HepG2 (cell line): Measurements from ENCODE around the gene THOC6. TPM values are rescaled to one million over a fixed set of nuclear protein-coding genes. Genes with fewer than 3 reads are reported as not detected.
A peak's percentile ranks its signal among the peaks of the same experiment; 100 is the strongest.
"Not testable (repeated sequence)": the region's sequence is repeated elsewhere in the genome, so short reads cannot be mapped to it uniquely, and the experiment has no call there.

Experiments
- ATAC-seq: fragments of 200-7000 bp; cut with Tn5 transposase; 3 replicates; pipeline ENCODE4 v1.9.1; 2020; ENCODE audit warnings: mild to moderate bottlenecking, moderate library complexity
- BruUV-seq: library from RNA; stranded (reverse); fragments of 400-500 nt; replicated peaks from 2 replicates; lab custom pipeline; 2021; lab: Mats Ljungman, UMichigan
- CTCF ChIA-PET: fragments of 300-600 bp; formaldehyde crosslinking; extraction: SDS; loops from one replicate; lab custom pipeline; 2021; ENCODE audit warnings: low total read pairs, inconsistent platforms, low intra/inter-chr PET ratio; lab: Yijun Ruan, JAX
- POLR2A ChIA-PET: fragments of 350-600 bp; sonication (Branson Sonifier 250); formaldehyde crosslinking; loops from one replicate; lab custom pipeline; 2020; ENCODE audit warnings: antibody characterized with exemption, inconsistent platforms; lab: Yijun Ruan, JAX
- DNase-seq: peaks from one replicate; pipeline ENCODE4 v3.0.0-alpha.2; 2015; ENCODE audit warnings: low spot score
- FAIRE-seq: peaks from 3 replicates; lab custom pipeline; 2011; peaks lifted over from hg19 to GRCh38; lab: Jason Lieb, UNC
- H2AFZ ChIP-seq: one replicate; pipeline ENCODE4 v1.6.1; 2011; ENCODE audit warnings: low read length, inconsistent platforms
- H3K27ac ChIP-seq: fragments of 300-600 bp; 3 replicates; pipeline ENCODE4 v1.8.0; 2011; ENCODE audit warnings: mixed run types, mild to moderate bottlenecking, mixed read lengths, low read length, inconsistent platforms; ENCODE audit not compliant: insufficient read depth; ENCODE audit errors: extremely low read length
- H3K27me3 ChIP-seq, 2 experiments: fragments of 200-600 bp in 1 of 2; 2 replicates in 1 of 2; 3 replicates in 1 of 2; pipeline versions ENCODE4 v1.6.0 to v1.8.0; 2011; ENCODE audit warnings: low read length in 2 of 2, mild to moderate bottlenecking in 2 of 2, moderate library complexity in 2 of 2, inconsistent platforms in 1 of 2; ENCODE audit not compliant: insufficient read depth in 2 of 2, control insufficient read depth in 1 of 2
- H3K36me3 ChIP-seq, 2 experiments: fragments of 200-600 bp in 1 of 2; replicated peaks in 1 of 2; 2 replicates in 1 of 2; 3 replicates in 1 of 2; pipeline versions ENCODE4 v1.5.1 to v1.8.0; 2011; ENCODE audit warnings: low read length in 2 of 2, inconsistent platforms in 1 of 2; ENCODE audit not compliant: insufficient read depth in 2 of 2, control insufficient read depth in 1 of 2
- H3K4me1 ChIP-seq: 2 replicates; pipeline ENCODE4 v1.5.1; 2012; ENCODE audit warnings: low read length, inconsistent platforms; ENCODE audit not compliant: insufficient read depth
- H3K4me2 ChIP-seq: 2 replicates; pipeline ENCODE4 v1.6.0; 2011; ENCODE audit warnings: low read depth, low read length, inconsistent platforms
- H3K4me3 ChIP-seq, 3 experiments: fragments of 200-600 bp in 1 of 3; sonication (generic), shearing (Covaris generic) in 1 of 3; replicated peaks in 1 of 3; 2 replicates each; pipeline ENCODE4 v1.5.1; 2011 to 2016; ENCODE audit warnings: low read length in 3 of 3, inconsistent platforms in 2 of 3, low read depth in 2 of 3, mild to moderate bottlenecking in 2 of 3, control low read depth in 1 of 3, mixed read lengths in 1 of 3; ENCODE audit not compliant: insufficient read depth in 1 of 3
- H3K79me2 ChIP-seq: one replicate; pipeline ENCODE4 v1.6.1; 2011; ENCODE audit warnings: low read length, inconsistent platforms; ENCODE audit not compliant: insufficient read depth
- H3K9ac ChIP-seq: 2 replicates; pipeline ENCODE4 v1.6.0; 2011; ENCODE audit warnings: mild to moderate bottlenecking, low read depth, low read length, inconsistent platforms; ENCODE audit not compliant: insufficient read depth
- H3K9me3 ChIP-seq: 2 replicates; pipeline ENCODE4 v1.5.1; 2012; ENCODE audit warnings: mild to moderate bottlenecking, low read length
- H4K20me1 ChIP-seq: 2 replicates; pipeline ENCODE4 v1.6.0; 2011; ENCODE audit warnings: inconsistent platforms, mild to moderate bottlenecking, low read length, moderate library complexity; ENCODE audit not compliant: insufficient read depth
- ZNF629 ChIP-seq: sonication (generic); formaldehyde crosslinking; conservative IDR thresholded peaks from 2 replicates; pipeline ENCODE4 v1.5.0; 2020; ENCODE audit warnings: missing genetic modification reagents
- ZNF782 ChIP-seq: sonication (generic); formaldehyde crosslinking; IDR thresholded peaks from 2 replicates; pipeline ENCODE4 v1.4.0; 2020; ENCODE audit warnings: missing genetic modification reagents, mild to moderate bottlenecking, borderline replicate concordance
- WGBS: methylation state at CpG from one replicate; pipeline ENCODE4 v1.1.6; 2017; ENCODE audit warnings: low lambda C conversion rate; 5-methylcytosine and 5-hydroxymethylcytosine counted together
- in situ Hi-C: cut with HindIII; loops from 2 replicates; pipeline ENCODE4 v1.10.0; 2017; ENCODE audit warnings: low pct_unique_long_range_greater_than_20kb; ENCODE audit not compliant: extremely low pct_ligation_motif_present
- intact Hi-C: fragments of 100-400 bp; cut with micrococcal nuclease; formaldehyde crosslinking; loops from one replicate; pipeline ENCODE4 v1.10.0; 2022; ENCODE audit not compliant: unreplicated experiment
- polyA plus RNA-seq, 8 experiments: library from polyadenylated mRNA; depleted of rRNA in 3 of 8; stranded (reverse) in 7 of 8; unstranded in 1 of 8; fragments of >200 nt; fragmentation: Illumina TruSeq in 4 of 8; extraction: Trizol in 4 of 8; gene quantifications; 2 replicates each; pipeline versions ENCODE4 v1.2.1 to v1.2.3, GENCODE V29; 2011 to 2016; ENCODE audit warnings: low read depth in 4 of 8, missing spikeins in 1 of 8, mixed read lengths in 1 of 8; ENCODE audit not compliant: insufficient read depth in 1 of 8
- total RNA-seq, 5 experiments: library from RNA; depleted of rRNA; stranded (reverse); fragments of >200 nt; fragmentation: Illumina TruSeq; extraction: Trizol; gene quantifications; 2 replicates each; pipeline ENCODE4 v1.2.3, GENCODE V29; 2016; ENCODE audit warnings: low read depth in 1 of 5

The THOC6 gene
- total and polyA plus RNA-seq, 2 of the 13 experiments (the other 11 are each of a cell fraction or from before 2014, with no cell fraction given) = 32.1 to 37.0 TPM

DNA sequence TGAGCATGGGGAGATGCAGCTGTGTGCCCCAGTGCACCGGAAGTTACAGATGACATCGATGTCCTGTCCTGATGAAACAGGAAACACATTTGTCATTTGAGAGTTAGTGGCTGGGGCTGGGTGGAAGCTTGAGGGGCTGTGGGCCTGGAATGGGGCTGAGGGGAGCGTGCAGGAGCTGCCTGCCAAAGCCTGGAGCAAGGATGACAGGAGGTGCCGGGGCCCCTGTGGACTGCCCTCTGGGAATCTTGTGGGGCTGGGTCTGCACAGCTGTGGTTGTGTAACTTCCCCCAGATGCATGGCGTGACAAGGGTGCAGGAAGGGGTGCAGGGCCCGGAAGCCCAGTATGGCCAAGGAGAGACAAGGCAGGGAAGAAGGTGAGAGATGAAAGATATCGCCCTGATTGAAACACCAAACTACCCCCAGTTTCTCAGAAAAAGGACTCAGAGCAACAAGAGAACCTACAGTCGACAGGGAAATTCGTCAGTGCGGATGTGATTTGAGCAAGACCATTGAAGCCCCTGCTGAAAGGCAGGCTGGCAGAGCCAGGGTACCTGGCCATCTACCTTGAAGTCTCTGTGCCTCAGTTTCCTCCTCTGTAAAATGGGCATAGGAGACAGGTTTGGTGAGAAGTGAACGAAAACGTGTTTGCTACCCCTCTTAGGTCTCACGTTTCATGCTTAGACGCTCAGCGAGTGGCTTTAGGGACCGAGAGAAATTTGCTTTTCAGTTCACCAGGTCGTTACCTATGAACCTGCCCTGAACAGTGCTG lies 31.3 kb downstream of the THOC6 start:
- H3K36me3 ChIP-seq = no peaks in the 10 kb centered on the region
- H3K27me3 ChIP-seq = peaks cover 0 to 14% of the 10 kb centered on the region in 2 experiments; a peak in 3 of 5 replicates
- 78% methylated on average over 16 of the region's 17 CpGs for WGBS
- no peaks in the 10 kb centered on the region for H4K20me1 ChIP-seq
- FAIRE-seq (no peak), ATAC-seq (no peak), DNase-seq (no peak)
- no peak overlapping the region for H3K27ac ChIP-seq
- CTCF ChIA-PET = no interaction called here
- no peak overlapping the region for H2AFZ ChIP-seq
- peaks cover 6% of the 10 kb centered on the region for H3K4me1 ChIP-seq
- H3K4me3 ChIP-seq = no peak overlapping the region
- H3K4me2 ChIP-seq = no peak overlapping the region
- in situ Hi-C loops = no loop called here
- H3K9ac ChIP-seq = no peak overlapping the region
- intact Hi-C loops = no loop called here
- POLR2A ChIA-PET = interaction anchor here (1.6 kb wide), 1 partner anchor 34 kb away, joined by 3 read pairs; the partner anchor contains the start of gene TNFRSF12A
- no peak for TF ChIP-seq ZNF782 (CRISPR knock-in tag)
- peak; percentile 70 for TF ChIP-seq ZNF629 (CRISPR knock-in tag)
- no peaks in the 10 kb centered on the region for H3K9me3 ChIP-seq
- H3K79me2 ChIP-seq = no peaks in the 10 kb centered on the region
- BruUV-seq = no TSS peak

- FAIRE-seq, intact Hi-C loops: not testable (repeated sequence)
These were observed 31.9 kb downstream of the THOC6 start for GRCh38 chr16:3055734-3056115.

More at GRCh38 chr16:3055734-3056115, 31.9 kb downstream of the THOC6 start:
- H3K4me2 ChIP-seq, H3K9me3 ChIP-seq, in situ Hi-C loops, BruUV-seq, H3K4me3 ChIP-seq, H3K36me3 ChIP-seq, H3K9ac ChIP-seq, H2AFZ ChIP-seq, H3K79me2 ChIP-seq, H3K27ac ChIP-seq, H4K20me1 ChIP-seq, DNase-seq, CTCF ChIA-PET, H3K27me3 ChIP-seq, ATAC-seq: not testable (repeated sequence)
- peaks cover 12% of the 10 kb centered on the region for H3K4me1 ChIP-seq
- POLR2A ChIA-PET = interaction anchor here (1.6 kb wide), 1 partner anchor 35 kb away, joined by 3 read pairs; the partner anchor contains the start of gene TNFRSF12A
- 70% methylated on average over 9 of the region's 9 CpGs for WGBS
